ENCODE results near the gene PRKAG2.

Gene PRKAG2

DNA sequence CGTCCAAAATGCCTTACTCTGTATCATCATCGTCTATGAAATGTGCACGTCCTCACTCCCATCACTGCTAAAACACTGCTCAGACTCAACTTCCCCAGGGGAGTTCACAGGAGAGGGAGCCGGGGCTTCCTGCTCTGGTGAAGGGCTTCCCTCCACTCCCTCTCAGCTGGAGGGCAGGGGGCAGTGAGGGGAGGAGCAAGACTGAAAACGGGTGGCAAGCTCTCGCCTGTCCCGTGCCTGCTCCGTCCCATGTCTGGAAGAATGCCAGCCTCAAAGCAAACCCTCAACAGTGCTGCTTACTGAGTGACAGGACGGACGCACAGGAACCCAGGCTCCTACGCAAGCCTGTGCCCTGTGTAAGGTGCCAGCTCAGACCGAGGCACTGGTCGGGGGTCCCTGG is 25.1 kb downstream of the PRKAG2 start:
- POLR2A ChIA-PET (ENCODE audit: low non-redundant PET), result no interaction called here
- no peak overlapping the region for H3K27ac ChIP-seq
- CTCF ChIA-PET, result no interaction called here

GRCh38 chr7:151851145-151851751 is 25.7 kb downstream of the PRKAG2 start:
- DNase-seq (ENCODE audit: low spot score), result peak; percentile 15
- ChIA-PET POLR2A (ENCODE audit: low non-redundant PET) (no interaction called here), CTCF (no interaction called here)
- no peak for TF ChIP-seq CTCF (conservative IDR thresholded peaks at IDR 0.05; ENCODE audit: low read depth)
- H3K27ac ChIP-seq, result no peak overlapping the region

More for the DNA sequence above, 25.1 kb downstream of the PRKAG2 start:
- TF ChIP-seq CTCF (conservative IDR thresholded peaks at IDR 0.05; ENCODE audit: low read depth), result no peak
- DNase-seq (ENCODE audit: low spot score), result no peak

DNA sequence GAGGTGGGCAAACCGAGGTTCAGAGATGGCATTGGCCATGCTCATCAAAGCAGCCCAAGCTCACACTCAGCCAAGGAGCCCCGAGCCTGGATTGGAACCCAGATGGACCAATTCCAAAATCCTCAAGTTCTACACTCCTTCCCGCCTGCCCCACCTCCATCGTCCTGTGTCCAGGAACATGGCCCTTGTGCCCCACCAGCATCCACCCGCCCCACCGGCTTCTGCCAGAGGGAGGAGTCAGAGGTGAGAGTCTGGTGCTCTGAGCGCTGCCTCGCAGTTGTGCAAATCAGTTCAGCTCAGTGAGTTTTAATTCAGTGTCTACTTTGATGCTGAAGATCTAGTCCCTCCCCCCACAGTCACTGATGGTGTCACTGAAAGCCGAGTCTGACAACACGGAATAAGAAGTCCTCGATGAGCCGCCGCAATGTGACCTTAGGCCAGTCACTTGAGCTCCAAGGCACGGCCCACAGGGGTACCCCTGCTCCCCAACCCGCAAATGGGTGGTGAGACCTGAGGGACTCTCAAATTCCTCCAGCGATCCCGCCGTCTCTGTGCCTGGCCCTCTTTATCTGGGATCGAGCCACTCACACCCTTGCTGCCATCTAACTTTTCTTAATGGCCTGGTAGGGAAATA is 26.3 kb downstream of the PRKAG2 start:
- H3K27ac ChIP-seq, result no peak overlapping the region
- no peak for DNase-seq (ENCODE audit: low spot score)
- POLR2A ChIA-PET (ENCODE audit: low non-redundant PET), result no interaction called here
- TF ChIP-seq CTCF (conservative IDR thresholded peaks at IDR 0.05; ENCODE audit: low read depth), result no peak
- CTCF ChIA-PET, result no interaction called here

DNA sequence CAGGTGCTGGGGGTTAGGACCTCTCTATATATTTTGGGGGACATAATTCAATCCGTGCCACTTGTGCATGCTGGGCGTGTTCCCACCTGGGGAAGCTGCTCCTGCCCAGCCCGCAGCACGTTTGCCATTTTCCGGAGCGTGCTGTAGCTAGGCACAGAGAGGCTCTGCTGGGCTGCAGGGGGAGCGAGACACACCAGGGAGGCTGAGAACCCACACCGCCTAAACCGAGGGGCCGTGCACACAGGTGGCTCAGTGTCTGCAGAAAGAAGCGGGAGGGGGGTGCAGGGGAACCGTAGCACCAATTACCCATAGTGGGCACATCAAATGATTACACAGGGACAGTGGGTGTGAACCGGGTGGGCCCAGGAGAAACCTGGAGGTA is 27.0 kb downstream of the PRKAG2 start:
- no peak for TF ChIP-seq CTCF (conservative IDR thresholded peaks at IDR 0.05; ENCODE audit: low read depth)
- POLR2A ChIA-PET (ENCODE audit: low non-redundant PET), result no interaction called here
- DNase-seq (ENCODE audit: low spot score), result no peak
- no peak overlapping the region for H3K27ac ChIP-seq
- CTCF ChIA-PET, result no interaction called here

DNA sequence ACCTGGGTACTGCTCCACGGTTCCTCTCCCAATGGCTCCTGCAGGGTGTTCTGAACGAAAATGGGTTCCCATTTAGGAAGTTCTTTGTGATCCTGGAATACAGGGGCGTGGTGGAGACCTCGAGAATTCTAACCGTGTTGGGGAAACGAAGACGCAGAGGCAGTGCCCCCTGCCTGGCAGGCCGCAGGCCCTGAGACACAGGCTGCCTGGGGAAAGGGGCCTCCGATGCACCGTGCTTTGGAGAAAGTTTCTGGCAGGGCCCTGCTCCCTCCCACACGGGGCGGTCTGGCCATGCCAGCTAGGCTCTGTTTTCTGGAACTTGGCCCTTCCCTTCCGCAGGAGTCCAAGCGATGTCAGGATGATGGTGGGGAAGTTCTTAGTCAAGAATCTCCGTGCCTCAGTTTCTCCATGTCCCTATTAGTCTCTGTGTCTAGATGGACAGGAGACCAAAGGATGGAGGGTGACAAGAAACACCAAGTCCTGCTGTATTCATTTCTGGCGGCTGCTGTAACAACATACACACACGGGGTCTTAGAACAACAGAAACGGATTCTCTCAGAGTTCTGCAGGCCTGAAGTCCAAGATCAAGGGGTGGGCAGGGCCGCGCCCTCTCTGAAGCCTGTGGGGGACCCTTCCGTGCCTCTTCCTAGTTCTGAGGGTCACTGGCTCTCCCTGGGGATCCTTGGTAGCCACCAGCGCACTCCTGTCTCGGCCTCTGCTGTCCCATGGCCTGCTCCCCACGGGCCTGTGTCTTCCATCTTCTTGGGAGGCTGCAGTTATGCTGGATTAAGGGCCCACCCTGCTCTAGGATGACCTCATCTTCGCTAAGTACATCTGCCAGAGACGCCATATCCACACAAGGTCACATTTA is 27.7 kb downstream of the PRKAG2 start:
- POLR2A ChIA-PET (ENCODE audit: low non-redundant PET), result no interaction called here
- no peak for DNase-seq (ENCODE audit: low spot score)
- no peak for TF ChIP-seq CTCF (conservative IDR thresholded peaks at IDR 0.05; ENCODE audit: low read depth)
- H3K27ac ChIP-seq, result no peak overlapping the region
- CTCF ChIA-PET, result no interaction called here

GRCh38 chr7:151847681-151848081 is 29.2 kb downstream of the PRKAG2 start:
- no peak for DNase-seq (ENCODE audit: low spot score)
- ChIA-PET CTCF (no interaction called here), POLR2A (ENCODE audit: low non-redundant PET) (no interaction called here)

More at GRCh38 chr7:151847681-151848081, 29.2 kb downstream of the PRKAG2 start:
- TF ChIP-seq CTCF (conservative IDR thresholded peaks at IDR 0.05; ENCODE audit: low read depth), result no peak
- no peak overlapping the region for H3K27ac ChIP-seq

Measured in RWPE1 (cell line).